ENCODE results near the gene FBXO34.

- TF ChIP-seq ZNF696 (CRISPR knock-in tag; conservative IDR thresholded peaks at IDR 0.05) (no peak), DACH1 (IDR thresholded peaks at IDR 0.05; ENCODE audit: partially characterized antibody) (no peak), SPI1 (IDR thresholded peaks at IDR 0.05; ENCODE audit: borderline replicate concordance, low read depth, low read length) (no peak), ETS2 (tag; IDR thresholded peaks at IDR 0.05; ENCODE audit: borderline replicate concordance, poor library complexity, severe bottlenecking) (no peak), EZH2 (IDR thresholded peaks at IDR 0.05; ENCODE audit: borderline replicate concordance, low read depth, low read length) (no peak), RBM14 (IDR thresholded peaks at IDR 0.05; ENCODE audit: borderline replicate concordance, insufficient read depth, low read depth, low read length) (no peak), HOXB6 (CRISPR knock-in tag; IDR thresholded peaks at IDR 0.05; ENCODE audit: borderline replicate concordance) (no peak)
- TF ChIP-seq, protein P1, sequence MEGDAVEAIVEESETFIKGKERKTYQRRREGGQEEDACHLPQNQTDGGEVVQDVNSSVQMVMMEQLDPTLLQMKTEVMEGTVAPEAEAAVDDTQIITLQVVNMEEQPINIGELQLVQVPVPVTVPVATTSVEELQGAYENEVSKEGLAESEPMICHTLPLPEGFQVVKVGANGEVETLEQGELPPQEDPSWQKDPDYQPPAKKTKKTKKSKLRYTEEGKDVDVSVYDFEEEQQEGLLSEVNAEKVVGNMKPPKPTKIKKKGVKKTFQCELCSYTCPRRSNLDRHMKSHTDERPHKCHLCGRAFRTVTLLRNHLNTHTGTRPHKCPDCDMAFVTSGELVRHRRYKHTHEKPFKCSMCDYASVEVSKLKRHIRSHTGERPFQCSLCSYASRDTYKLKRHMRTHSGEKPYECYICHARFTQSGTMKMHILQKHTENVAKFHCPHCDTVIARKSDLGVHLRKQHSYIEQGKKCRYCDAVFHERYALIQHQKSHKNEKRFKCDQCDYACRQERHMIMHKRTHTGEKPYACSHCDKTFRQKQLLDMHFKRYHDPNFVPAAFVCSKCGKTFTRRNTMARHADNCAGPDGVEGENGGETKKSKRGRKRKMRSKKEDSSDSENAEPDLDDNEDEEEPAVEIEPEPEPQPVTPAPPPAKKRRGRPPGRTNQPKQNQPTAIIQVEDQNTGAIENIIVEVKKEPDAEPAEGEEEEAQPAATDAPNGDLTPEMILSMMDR (IDR thresholded peaks at IDR 0.05 in 2 of 3, conservative IDR thresholded peaks at IDR 0.05 in 1 of 3; ENCODE audit: insufficient read depth in 2 of 3, low read depth in 1 of 3, low read length in 3 of 3): no peak
Observed at GRCh38 chr14:55381040-55381439, 109.8 kb downstream of the FBXO34 start.
